Osteocyte (in vitro differentiated cells): ENCODE results near the gene MRGPRF. TPM values are rescaled to one million over a fixed set of nuclear protein-coding genes. Genes with fewer than 3 reads are reported as not detected.

ENCODE experiments used
- DNase-seq: peaks from one replicate; pipeline ENCODE4 v3.0.0; 2021; ENCODE audit warnings: mixed read lengths; ENCODE audit not compliant: unreplicated experiment; ENCODE audit errors: extremely low spot score
- H3K27ac Mint-ChIP-seq: one replicate; pipeline ENCODE4 v1.8.0; 2021; ENCODE audit warnings: mild to moderate bottlenecking, mixed read lengths; ENCODE audit not compliant: unreplicated experiment
- H3K27me3 Mint-ChIP-seq: one replicate; pipeline ENCODE4 v1.8.0; 2021; ENCODE audit warnings: mixed read lengths; ENCODE audit not compliant: unreplicated experiment
- H3K36me3 Mint-ChIP-seq: one replicate; pipeline ENCODE4 v1.8.0; 2021; ENCODE audit warnings: mixed read lengths; ENCODE audit not compliant: unreplicated experiment
- H3K4me1 Mint-ChIP-seq: one replicate; pipeline ENCODE4 v1.8.0; 2021; ENCODE audit warnings: mixed read lengths; ENCODE audit not compliant: unreplicated experiment
- H3K4me3 Mint-ChIP-seq: one replicate; pipeline ENCODE4 v1.8.0; 2021; ENCODE audit warnings: mild to moderate bottlenecking, moderate library complexity, mixed read lengths; ENCODE audit not compliant: unreplicated experiment
- H3K9me3 Mint-ChIP-seq: one replicate; pipeline ENCODE4 v1.8.0; 2021; ENCODE audit warnings: mixed read lengths; ENCODE audit not compliant: unreplicated experiment
- CTCF ChIP-seq: fragments of 200-600 bp; sonication (generic); IDR thresholded peaks from 2 replicates; pipeline ENCODE4 v1.5.0; 2021; ENCODE audit warnings: antibody characterized with exemption, mild to moderate bottlenecking, moderate library complexity
- total RNA-seq: library from RNA; stranded (reverse); gene quantifications from 2 replicates; pipeline ENCODE4 v1.2.1, GENCODE V29; 2021

The MRGPRF gene
- total RNA-seq, 1 donor from 2014 or later: 7.0 TPM

DNA sequence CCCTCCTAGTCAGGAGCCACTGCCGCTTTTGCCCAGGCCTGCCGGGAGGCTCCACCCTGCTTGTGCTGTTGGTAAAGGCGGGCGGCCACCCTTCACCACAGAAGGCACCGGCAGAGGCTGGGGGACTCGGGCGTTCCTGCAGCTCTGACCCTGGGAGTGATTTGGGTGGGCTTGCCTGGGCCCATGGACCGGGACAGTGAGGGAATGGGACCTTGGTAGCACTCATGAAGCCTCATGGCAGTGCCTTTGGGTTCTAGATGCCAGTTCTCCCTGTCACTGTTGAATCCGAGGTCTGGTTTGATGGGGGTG lies 40.1 kb upstream of the MRGPRF start:
- TF ChIP-seq CTCF: no peak
- H3K4me1 Mint-ChIP-seq: peaks cover 29% of the 10 kb centered on the region
- no peak for DNase-seq
- no peaks in the 10 kb centered on the region for H3K9me3 Mint-ChIP-seq
- no peak overlapping the region for H3K4me3 Mint-ChIP-seq
- peaks cover 4% of the 10 kb centered on the region for H3K36me3 Mint-ChIP-seq
- no peak overlapping the region for H3K27ac Mint-ChIP-seq
- H3K27me3 Mint-ChIP-seq: no peaks in the 10 kb centered on the region

DNA sequence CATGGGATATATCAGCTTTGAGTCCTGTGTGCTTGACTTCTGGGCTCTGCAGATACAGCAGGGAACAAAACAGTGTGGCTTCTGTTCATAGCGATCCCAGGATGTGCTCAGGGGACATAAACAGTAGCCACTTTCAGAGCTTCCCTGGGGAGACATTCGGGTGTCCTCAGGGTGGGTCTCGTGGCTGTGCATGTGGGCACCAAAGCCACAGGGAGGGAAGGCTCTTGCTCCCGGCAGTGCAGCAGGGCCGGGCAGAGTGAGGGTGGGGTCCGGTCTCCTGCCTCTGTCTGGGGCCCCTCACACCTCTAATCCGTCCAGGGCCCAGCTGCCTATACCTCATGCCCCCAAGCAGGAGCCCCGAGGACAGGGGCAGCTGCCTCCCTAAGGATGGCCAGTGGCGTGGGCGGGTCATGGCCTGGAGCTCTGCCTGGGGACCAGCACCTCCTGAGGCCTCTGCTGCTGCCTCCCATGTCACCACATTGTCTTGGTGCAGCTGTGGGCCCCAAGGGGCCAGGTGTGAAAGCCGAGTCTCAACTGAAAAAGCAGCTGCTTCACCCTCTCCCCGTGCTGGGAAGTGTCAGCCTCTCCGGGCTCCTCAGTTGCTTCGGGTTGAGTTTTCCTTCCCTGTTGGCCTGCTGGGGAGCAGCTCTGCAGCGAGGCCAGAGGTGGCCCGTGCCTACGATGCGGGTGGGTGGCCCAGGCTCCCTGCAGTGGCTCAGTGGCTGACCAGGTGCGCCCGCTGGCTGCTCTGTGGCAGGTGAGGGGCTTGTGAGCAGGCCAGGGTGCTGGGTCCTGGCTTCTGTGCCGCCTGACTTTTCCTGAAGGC lies 39.5 kb upstream of the MRGPRF start:
- no peak overlapping the region for H3K4me3 Mint-ChIP-seq
- peak overlapping the region; percentile 42 for H3K27ac Mint-ChIP-seq

GRCh38 chr11:69051381-69052342 lies 38.6 kb upstream of the MRGPRF start:
- Mint-ChIP-seq H3K9me3 (no peaks in the 10 kb centered on the region), H3K4me1 (peaks cover 31% of the 10 kb centered on the region), H3K36me3 (no peaks in the 10 kb centered on the region), H3K27me3 (no peaks in the 10 kb centered on the region), H3K27ac (peak overlapping the region; percentile 54), H3K4me3 (peak overlapping the region; percentile 42)
- DNase-seq: no peak
- no peak for TF ChIP-seq CTCF

More for the DNA sequence above, 39.5 kb upstream of the MRGPRF start:
- Mint-ChIP-seq H3K4me1 (peaks cover 31% of the 10 kb centered on the region), H3K36me3 (peaks cover 2% of the 10 kb centered on the region), H3K27me3 (no peaks in the 10 kb centered on the region), H3K9me3 (no peaks in the 10 kb centered on the region)
- DNase-seq: no peak
- TF ChIP-seq CTCF: no peak

DNA sequence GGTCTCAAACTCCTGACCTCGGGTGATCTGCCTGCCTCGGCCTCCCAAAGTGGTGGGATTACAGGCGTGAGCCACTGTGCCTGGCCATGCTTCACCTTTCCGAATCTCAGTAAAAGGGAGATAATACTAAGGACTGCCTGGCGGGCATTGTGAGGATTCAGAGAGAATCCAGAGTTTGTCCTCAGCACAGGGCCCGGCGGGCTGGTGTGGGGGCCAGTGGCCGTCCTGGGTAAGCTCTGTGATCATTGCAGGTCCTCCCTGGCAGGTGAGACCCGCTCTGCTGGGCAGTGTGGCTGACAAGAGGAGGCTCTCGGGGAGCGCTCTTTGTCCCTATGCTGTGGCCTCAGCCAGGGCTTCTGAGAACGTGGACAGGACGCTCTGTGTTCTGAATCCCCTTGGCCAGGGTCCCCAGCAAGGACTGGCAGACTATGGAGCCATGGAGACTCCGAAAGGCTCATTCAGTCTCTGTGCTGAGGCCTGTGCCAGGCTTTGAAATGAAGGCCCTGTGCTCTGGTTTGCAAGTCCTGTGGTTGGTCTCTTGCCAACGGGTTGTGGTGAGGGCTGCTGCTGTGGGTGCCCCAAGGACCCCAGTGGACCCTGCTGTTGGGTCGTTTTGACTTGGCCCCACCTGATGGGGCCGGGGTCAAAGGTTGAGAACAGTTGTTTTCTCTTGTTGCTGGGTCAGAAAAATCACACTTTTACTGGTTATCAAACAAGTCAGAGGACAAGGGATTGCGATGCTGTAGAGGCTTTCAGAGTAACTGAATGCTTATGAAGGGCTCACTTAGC lies 37.7 kb upstream of the MRGPRF start:
- TF ChIP-seq CTCF: no peak
- peaks cover 31% of the 10 kb centered on the region for H3K4me1 Mint-ChIP-seq
- DNase-seq: no peak
- H3K9me3 Mint-ChIP-seq: no peaks in the 10 kb centered on the region
- peak overlapping the region; percentile 54 for H3K27ac Mint-ChIP-seq
- peaks cover 2% of the 10 kb centered on the region for H3K27me3 Mint-ChIP-seq
- no peaks in the 10 kb centered on the region for H3K36me3 Mint-ChIP-seq
- peak overlapping the region; percentile 42 for H3K4me3 Mint-ChIP-seq
